GM18508 (cell line): Measurements from ENCODE around the gene SLC30A10.
"Not testable (repeated sequence)": the region's sequence is repeated elsewhere in the genome, so short reads cannot be mapped to it uniquely, and the experiment has no call there.

Experiments used
- ATAC-seq: cut with Tn5 transposase; IDR thresholded peaks from one replicate; pipeline ENCODE4 v1.9.1; 2021; ENCODE audit warnings: moderate number of reproducible peaks; ENCODE audit not compliant: insufficient read depth, unreplicated experiment

The SLC30A10 gene

GRCh38 chr1:219898375-219898774 is 30.0 kb downstream of the SLC30A10 start:
- no peak for ATAC-seq

GRCh38 chr1:219897914-219898313 is 30.4 kb downstream of the SLC30A10 start:
- ATAC-seq: no peak

GRCh38 chr1:219892271-219892670 is 36.1 kb downstream of the SLC30A10 start:
- ATAC-seq: not testable (repeated sequence)

- ATAC-seq: not testable (repeated sequence)
These were observed 36.5 kb downstream of the SLC30A10 start for GRCh38 chr1:219891846-219892245.

- not testable (repeated sequence) for ATAC-seq
These were observed 39.7 kb downstream of the SLC30A10 start for GRCh38 chr1:219888667-219889066.

GRCh38 chr1:219885680-219886079 is 42.7 kb downstream of the SLC30A10 start:
- no peak for ATAC-seq

GRCh38 chr1:219883400-219884332 is 44.7 kb downstream of the SLC30A10 start:
- no peak for ATAC-seq

GRCh38 chr1:219882755-219883154 is 45.6 kb downstream of the SLC30A10 start:
- ATAC-seq: no peak

GRCh38 chr1:219882096-219882495 is 46.3 kb downstream of the SLC30A10 start:
- no peak for ATAC-seq

GRCh38 chr1:219880765-219881457 is 47.4 kb downstream of the SLC30A10 start:
- ATAC-seq: no peak

- ATAC-seq: no peak
These were observed 51.6 kb downstream of the SLC30A10 start for GRCh38 chr1:219876798-219877209.

GRCh38 chr1:219875860-219876259 is 52.5 kb downstream of the SLC30A10 start:
- no peak for ATAC-seq

GRCh38 chr1:219872538-219872937 is 55.8 kb downstream of the SLC30A10 start:
- not testable (repeated sequence) for ATAC-seq

- no peak for ATAC-seq
These were observed 56.8 kb downstream of the SLC30A10 start for GRCh38 chr1:219871427-219872057.

GRCh38 chr1:219868615-219869014 is 59.7 kb downstream of the SLC30A10 start:
- not testable (repeated sequence) for ATAC-seq
